Calu3 (cell line): ENCODE data around the gene SLC26A6. TPM values are rescaled to one million over a fixed set of nuclear protein-coding genes. Genes with fewer than 3 reads are reported as not detected.

Experiments
- BruUV-seq: library from RNA; stranded (reverse); fragments of 400-500 nt; replicated peaks from 2 replicates; lab custom pipeline; 2021; lab: Mats Ljungman, UMichigan
- CTCF ChIA-PET: fragments of 300-600 bp; sonication (Branson Sonifier 250); formaldehyde crosslinking; loops from one replicate; lab custom pipeline; 2022; ENCODE audit warnings: antibody characterized with exemption; lab: Charles Lee
- DNase-seq: peaks from one replicate; pipeline ENCODE4 v3.0.0; 2022
- H3K27ac Mint-ChIP-seq: one replicate; pipeline ENCODE4 v1.8.0; 2022; ENCODE audit warnings: mixed read lengths; ENCODE audit not compliant: unreplicated experiment
- H3K27me3 Mint-ChIP-seq: one replicate; pipeline ENCODE4 v1.8.0; 2022; ENCODE audit warnings: mixed read lengths; ENCODE audit not compliant: unreplicated experiment
- H3K36me3 Mint-ChIP-seq: one replicate; pipeline ENCODE4 v1.8.0; 2022; ENCODE audit warnings: mild to moderate bottlenecking, moderate library complexity, mixed read lengths; ENCODE audit not compliant: insufficient read depth, unreplicated experiment
- H3K4me1 Mint-ChIP-seq: one replicate; pipeline ENCODE4 v1.8.0; 2022; ENCODE audit warnings: mild to moderate bottlenecking, low read depth, mixed read lengths; ENCODE audit not compliant: unreplicated experiment
- H3K4me3 Mint-ChIP-seq: one replicate; pipeline ENCODE4 v1.8.0; 2022; ENCODE audit warnings: mild to moderate bottlenecking, low read depth, moderate library complexity, mixed read lengths; ENCODE audit not compliant: unreplicated experiment
- H3K9me3 Mint-ChIP-seq: one replicate; pipeline ENCODE4 v1.8.0; 2022; ENCODE audit warnings: low read depth, mixed read lengths; ENCODE audit not compliant: unreplicated experiment
- intact Hi-C: fragments of 100-400 bp; cut with micrococcal nuclease; formaldehyde crosslinking; loops from one replicate; pipeline ENCODE4 v1.10.0; 2022; ENCODE audit not compliant: unreplicated experiment
- total RNA-seq: library from RNA; stranded (reverse); gene quantifications from 2 replicates; pipeline ENCODE4 v1.2.3, GENCODE V29; 2022
- TF ChIP-seq, protein P1 (sequence below): fragments of 200-600 bp; IDR thresholded peaks from one replicate; pipeline ENCODE4 v1.8.0; 2022; ENCODE audit warnings: antibody characterized with exemption; ENCODE audit not compliant: unreplicated experiment

SLC26A6 gene
- total RNA-seq, 1 experiment from 2014 or later = 27.0 TPM

DNA sequence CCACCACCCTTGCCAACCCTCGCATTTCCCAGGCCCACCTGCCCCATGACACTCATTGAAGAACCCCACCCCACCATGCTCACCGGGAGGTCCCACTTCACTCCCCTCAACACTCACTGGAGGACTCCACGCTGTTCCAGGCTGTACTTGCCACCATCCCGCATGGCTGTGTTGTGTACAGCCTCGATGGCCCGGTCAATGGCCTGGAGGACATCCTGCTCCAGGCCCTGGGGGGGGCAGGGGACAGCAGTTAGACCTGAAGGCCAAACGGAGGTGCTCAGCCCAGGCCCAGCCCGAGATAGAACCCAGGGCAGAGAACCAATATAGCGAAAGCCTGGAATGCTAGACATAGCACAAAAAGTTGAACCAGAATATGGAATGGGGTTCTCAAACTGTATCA lies 47.5 kb upstream of the SLC26A6 start:
- Mint-ChIP-seq H3K4me3 (no peak overlapping the region), H3K4me1 (peaks cover 29% of the 10 kb centered on the region), H3K27me3 (no peaks in the 10 kb centered on the region), H3K9me3 (no peaks in the 10 kb centered on the region), H3K36me3 (peaks cover 48% of the 10 kb centered on the region), H3K27ac (no peak overlapping the region)
- no TSS peak for BruUV-seq
- CTCF ChIA-PET = no interaction called here
- TF ChIP-seq, protein P1, sequence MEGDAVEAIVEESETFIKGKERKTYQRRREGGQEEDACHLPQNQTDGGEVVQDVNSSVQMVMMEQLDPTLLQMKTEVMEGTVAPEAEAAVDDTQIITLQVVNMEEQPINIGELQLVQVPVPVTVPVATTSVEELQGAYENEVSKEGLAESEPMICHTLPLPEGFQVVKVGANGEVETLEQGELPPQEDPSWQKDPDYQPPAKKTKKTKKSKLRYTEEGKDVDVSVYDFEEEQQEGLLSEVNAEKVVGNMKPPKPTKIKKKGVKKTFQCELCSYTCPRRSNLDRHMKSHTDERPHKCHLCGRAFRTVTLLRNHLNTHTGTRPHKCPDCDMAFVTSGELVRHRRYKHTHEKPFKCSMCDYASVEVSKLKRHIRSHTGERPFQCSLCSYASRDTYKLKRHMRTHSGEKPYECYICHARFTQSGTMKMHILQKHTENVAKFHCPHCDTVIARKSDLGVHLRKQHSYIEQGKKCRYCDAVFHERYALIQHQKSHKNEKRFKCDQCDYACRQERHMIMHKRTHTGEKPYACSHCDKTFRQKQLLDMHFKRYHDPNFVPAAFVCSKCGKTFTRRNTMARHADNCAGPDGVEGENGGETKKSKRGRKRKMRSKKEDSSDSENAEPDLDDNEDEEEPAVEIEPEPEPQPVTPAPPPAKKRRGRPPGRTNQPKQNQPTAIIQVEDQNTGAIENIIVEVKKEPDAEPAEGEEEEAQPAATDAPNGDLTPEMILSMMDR = no peak
- no peak for DNase-seq
- intact Hi-C loops = no loop called here

- Mint-ChIP-seq H3K36me3 (peaks cover 53% of the 10 kb centered on the region), H3K27ac (no peak overlapping the region), H3K9me3 (no peaks in the 10 kb centered on the region), H3K4me1 (peaks cover 29% of the 10 kb centered on the region), H3K27me3 (no peaks in the 10 kb centered on the region), H3K4me3 (no peak overlapping the region)
- CTCF ChIA-PET = no interaction called here
- TF ChIP-seq, protein P1 = no peak
- BruUV-seq = no TSS peak
- DNase-seq = no peak
- intact Hi-C loops = no loop called here
Measured at GRCh38 chr3:48681974-48682610, 46.8 kb upstream of the SLC26A6 start.

DNA sequence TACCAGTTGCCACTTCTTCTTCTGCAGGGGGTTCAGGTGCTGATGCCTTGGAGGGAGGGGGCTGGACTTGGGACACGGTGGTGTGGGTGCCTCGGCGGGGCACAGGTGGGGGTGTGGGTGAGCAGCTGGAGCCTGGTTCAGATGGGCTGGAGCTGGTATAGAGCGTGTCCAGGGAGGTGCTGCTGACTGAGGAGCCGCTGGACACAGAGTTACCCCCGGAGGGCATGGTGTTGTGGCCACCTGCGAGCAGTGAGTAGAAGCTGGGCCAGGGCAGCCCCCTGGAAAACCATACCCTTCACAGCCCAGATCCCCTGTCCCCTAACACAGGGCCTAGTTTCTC lies 46.2 kb upstream of the SLC26A6 start:
- H3K4me3 Mint-ChIP-seq = no peak overlapping the region
- H3K27me3 Mint-ChIP-seq = no peaks in the 10 kb centered on the region
- TF ChIP-seq, protein P1 = no peak
- CTCF ChIA-PET = interaction anchor here (0.6 kb wide), 1 partner anchor 168 kb away, joined by 3 read pairs; no protein-coding TSS in a partner anchor
- no TSS peak for BruUV-seq
- H3K9me3 Mint-ChIP-seq = no peaks in the 10 kb centered on the region
- no peak for DNase-seq
- peaks cover 52% of the 10 kb centered on the region for H3K36me3 Mint-ChIP-seq
- intact Hi-C loops = no loop called here
- H3K4me1 Mint-ChIP-seq = peaks cover 29% of the 10 kb centered on the region
- H3K27ac Mint-ChIP-seq = no peak overlapping the region

GRCh38 chr3:48680811-48681540 lies 45.7 kb upstream of the SLC26A6 start:
- H3K36me3 Mint-ChIP-seq = peaks cover 52% of the 10 kb centered on the region
- intact Hi-C loops = no loop called here
- CTCF ChIA-PET = interaction anchor here (0.5 to 0.6 kb wide), 2 partner anchors 9 to 169 kb away, joined by 3 to 4 read pairs; no protein-coding TSS in a partner anchor

More at GRCh38 chr3:48680811-48681540, 45.7 kb upstream of the SLC26A6 start:
- Mint-ChIP-seq H3K9me3 (no peaks in the 10 kb centered on the region), H3K4me3 (no peak overlapping the region), H3K4me1 (peaks cover 29% of the 10 kb centered on the region), H3K27me3 (no peaks in the 10 kb centered on the region), H3K27ac (no peak overlapping the region)
- TF ChIP-seq, protein P1 = no peak
- BruUV-seq = no TSS peak
- no peak for DNase-seq
